GM12864 (cell line): ENCODE data around the gene TMEM87A.

Experiments
- DNase-seq: peaks from one replicate; pipeline ENCODE4 v3.0.0-alpha.2; 2011; ENCODE audit warnings: low read depth
- H3K4me3 ChIP-seq: 2 replicates; pipeline ENCODE4 v1.5.1; 2011; ENCODE audit warnings: mild to moderate bottlenecking, low read depth, low read length, control low read depth
- CTCF ChIP-seq: IDR thresholded peaks from 2 replicates; pipeline ENCODE4 v1.5.1; 2011; ENCODE audit warnings: low read depth, mild to moderate bottlenecking, moderate library complexity, low read length, control low read depth, inconsistent platforms; ENCODE audit errors: missing control alignments

Gene TMEM87A

GRCh38 chr15:42207674-42208579, 65.3 kb downstream of the TMEM87A start, which contains the start of gene VPS39:
TSS of gene VPS39 (minus strand) at chr15:42208304. CDS start at chr15:42208153, 151 bp downstream.
- H3K4me3 ChIP-seq = peak within 1 kb of the TSS; percentile 85
- no peak for TF ChIP-seq CTCF
- DNase-seq = peak; percentile 65

- no peak for DNase-seq
- no peak overlapping the region for H3K4me3 ChIP-seq
- TF ChIP-seq CTCF = no peak
Measured at GRCh38 chr15:42206406-42206805, 66.8 kb downstream of the TMEM87A start.

- no peak overlapping the region for H3K4me3 ChIP-seq
- TF ChIP-seq CTCF = no peak
- DNase-seq = no peak
Measured at GRCh38 chr15:42203891-42204290, 69.3 kb downstream of the TMEM87A start.

GRCh38 chr15:42202653-42203052, 70.6 kb downstream of the TMEM87A start:
- TF ChIP-seq CTCF = no peak
- no peak for DNase-seq
- no peak overlapping the region for H3K4me3 ChIP-seq

- no peak for TF ChIP-seq CTCF
- no peak overlapping the region for H3K4me3 ChIP-seq
- no peak for DNase-seq
Measured at GRCh38 chr15:42201801-42202200, 71.4 kb downstream of the TMEM87A start.

GRCh38 chr15:42199126-42199525, 74.1 kb downstream of the TMEM87A start:
- DNase-seq = no peak
- no peak for TF ChIP-seq CTCF
- no peak overlapping the region for H3K4me3 ChIP-seq

- no peak for DNase-seq
- H3K4me3 ChIP-seq = no peak overlapping the region
- no peak for TF ChIP-seq CTCF
Measured at GRCh38 chr15:42198516-42198915, 74.7 kb downstream of the TMEM87A start.
